Posterior cingulate gyrus (tissue), 11 donors: ENCODE measurements around the gene MROH8.
A peak's percentile ranks its signal among the peaks of the same experiment; 100 is the strongest.
"Not testable (repeated sequence)": the region's sequence is repeated elsewhere in the genome, so short reads cannot be mapped to it uniquely, and the experiment has no call there.

Experiments used
- DNase-seq, 10 donors: peaks; one replicate each; pipeline versions ENCODE4 v3.0.0 to v3.0.0-alpha.2; 2020 to 2021; ENCODE audit warnings: mixed read lengths in 3 of 10
- intact Hi-C: fragments of 100-400 bp; cut with DNase I; formaldehyde crosslinking; loops from one replicate; pipeline ENCODE4 v1.15.1; 2023

MROH8 gene

GRCh38 chr20:37108676-37109075 is 70.7 kb downstream of the MROH8 start:
- intact Hi-C loops = no loop called here
- DNase-seq = no peak

- no peak for DNase-seq
- intact Hi-C loops = loop anchor here (5.0 kb wide), 1 partner anchor 70 kb away; no protein-coding TSS in a partner anchor
These were observed 76.8 kb downstream of the MROH8 start for GRCh38 chr20:37102571-37102970.

- intact Hi-C loops = loop anchor here (1.0 kb wide), 1 partner anchor 146 kb away; no protein-coding TSS in a partner anchor
- DNase-seq = no peak
These were observed 82.8 kb downstream of the MROH8 start for GRCh38 chr20:37096415-37097041.

- intact Hi-C loops = loop anchor here (1.0 kb wide), 1 partner anchor 146 kb away; no protein-coding TSS in a partner anchor
- DNase-seq = peak; percentile 75 to 97 (median 84)
These were observed 83.5 kb downstream of the MROH8 start, which contains the start of gene RBL1 for GRCh38 chr20:37095599-37096414. Gene RBL1 (minus strand): TSS chr20:37095997. CDS start chr20:37095928, 69 bp downstream.

GRCh38 chr20:37095108-37095598 is 84.2 kb downstream of the MROH8 start:
- intact Hi-C loops = no loop called here
- peak in 1 of 10 donors; percentile 79 for DNase-seq

- intact Hi-C loops = no loop called here
These were observed 88.9 kb downstream of the MROH8 start for GRCh38 chr20:37090407-37090806.

GRCh38 chr20:37081717-37082289 is 97.5 kb downstream of the MROH8 start:
- no peak for DNase-seq
- intact Hi-C loops = no loop called here

More at GRCh38 chr20:37090407-37090806, 88.9 kb downstream of the MROH8 start:
- no peak for DNase-seq

- intact Hi-C loops = no loop called here
- DNase-seq = no peak
These were observed 102.3 kb downstream of the MROH8 start for GRCh38 chr20:37077009-37077408.

- no peak for DNase-seq
- intact Hi-C loops = no loop called here
These were observed 103.2 kb downstream of the MROH8 start for GRCh38 chr20:37075932-37076685.

- peak in 1 of 10 donors; percentile 39 for DNase-seq
- intact Hi-C loops = no loop called here
These were observed 106.8 kb downstream of the MROH8 start for GRCh38 chr20:37072293-37073196.

- intact Hi-C loops = no loop called here
- peak in 1 of 10 donors; percentile 13 for DNase-seq
These were observed 107.9 kb downstream of the MROH8 start for GRCh38 chr20:37071481-37071911.

GRCh38 chr20:37069563-37069962 is 109.8 kb downstream of the MROH8 start:
- DNase-seq = peak in 1 of 10 donors; percentile 69
- intact Hi-C loops = not testable (repeated sequence)

- no peak for DNase-seq
- intact Hi-C loops = no loop called here
These were observed 113.2 kb downstream of the MROH8 start for GRCh38 chr20:37066168-37066567.

- intact Hi-C loops = no loop called here
- no peak for DNase-seq
These were observed 124.1 kb downstream of the MROH8 start for GRCh38 chr20:37055276-37055675.

- intact Hi-C loops = no loop called here
- no peak for DNase-seq
These were observed 126.0 kb downstream of the MROH8 start for GRCh38 chr20:37053230-37053950.
